ENCODE measurements around the gene LYL1.
A peak's percentile ranks its signal among the peaks of the same experiment; 100 is the strongest.

LYL1 gene

DNA sequence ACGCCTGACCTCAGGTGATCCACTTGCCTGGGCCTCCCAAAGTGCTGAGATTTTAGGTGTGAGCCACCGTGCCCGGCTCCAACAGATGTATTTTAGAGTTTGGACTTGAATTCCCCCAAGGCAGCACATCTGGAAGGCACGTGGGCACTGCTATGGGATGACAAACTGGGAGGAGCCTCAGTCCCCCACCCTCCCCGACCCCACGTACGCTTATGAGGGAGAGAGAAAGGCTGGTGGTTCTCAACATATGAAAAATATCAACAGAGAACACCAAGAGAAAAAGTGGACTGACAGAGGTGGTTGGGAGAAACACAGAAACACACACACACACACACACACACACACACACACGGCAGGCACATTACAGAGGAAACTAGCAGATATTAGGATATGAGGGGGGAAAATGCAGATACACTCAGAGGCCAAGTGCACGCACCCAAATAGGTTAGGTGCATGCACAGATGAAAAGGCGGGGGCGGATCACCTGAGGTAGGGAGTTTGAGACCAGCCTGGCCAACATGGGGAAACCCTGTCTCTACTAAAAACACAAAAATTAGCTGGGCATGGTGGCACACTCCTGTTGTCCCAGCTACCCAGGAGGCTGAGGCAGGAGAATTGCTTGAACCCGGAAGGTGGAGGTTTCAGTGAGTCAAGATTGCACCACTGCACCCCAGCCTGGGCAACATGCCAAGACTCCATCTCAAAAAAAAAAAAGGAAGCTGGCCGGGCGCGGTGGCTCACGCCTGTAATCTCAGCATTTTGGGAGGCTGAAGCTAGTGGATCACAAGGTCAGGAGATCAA lies 44.3 kb upstream of the LYL1 start:
- Histone ChIP-seq H3K4me3 (peak overlapping the region in 1 of 10 experiments; percentile 24; a peak in 1 of 20 replicates), H3K9ac (no peak overlapping the region), H3K36me3 (peaks cover 18 to 38% (median 29%) of the 10 kb centered on the region in 11 experiments), H3K4me2 (peak overlapping the region; percentile 40 to 99 (median 97); a peak in 20 of 22 replicates), H4K20me1 (peaks cover 0 to 20% (median 0%) of the 10 kb centered on the region in 11 experiments; a peak in 5 of 22 replicates), H3K27ac (peak overlapping the region in 6 of 11 experiments; percentile 25 to 58 (median 48); a peak in 10 of 22 replicates), H3K27me3 (no peaks in the 10 kb centered on the region), H3K9me3 (replicated peaks in 1 of 11) (no peaks in the 10 kb centered on the region), H3K4me1 (peaks cover 31 to 76% (median 56%) of the 10 kb centered on the region in 10 experiments)
- TF ChIP-seq Cebpa-rat (IDR thresholded peaks at IDR 0.05), result peak in 5 of 11 experiments; percentile 18 to 50 (median 39); a peak in 3 of 22 replicates

DNA sequence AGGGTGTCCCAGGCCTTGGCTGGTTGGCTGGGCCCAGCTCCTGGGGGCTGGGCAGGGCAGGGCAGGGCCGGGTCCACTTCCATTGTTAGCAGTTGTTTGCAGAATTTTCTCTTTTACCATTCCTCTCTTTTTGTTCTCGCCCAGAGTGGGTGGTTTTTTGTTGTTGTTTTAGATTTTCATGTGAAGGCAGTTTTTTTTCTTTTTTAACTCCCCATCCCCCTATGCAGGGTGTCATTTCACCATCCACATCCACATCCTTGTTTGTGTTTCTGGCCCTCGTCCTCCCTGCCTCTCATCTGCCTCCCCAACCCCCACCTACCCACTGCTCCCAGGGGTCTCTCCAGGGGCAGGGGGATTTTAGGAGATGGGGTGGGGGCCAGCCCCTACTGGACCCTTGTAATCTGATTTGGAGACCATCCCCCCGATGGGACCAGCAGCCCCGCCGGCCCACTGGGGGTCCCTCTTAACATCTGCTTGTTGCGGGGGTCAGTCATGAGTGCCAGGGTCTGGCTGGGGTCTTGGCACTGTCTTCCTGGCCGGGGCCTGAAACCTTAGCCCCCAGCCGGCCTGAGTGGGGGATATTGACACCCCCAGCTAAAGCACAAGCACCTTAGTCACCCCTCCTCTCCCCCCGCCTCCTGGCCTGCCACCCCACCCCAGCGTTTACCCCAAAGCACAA lies 37.1 kb upstream of the LYL1 start:
- TF ChIP-seq Cebpa-rat (IDR thresholded peaks at IDR 0.05), result no peak
- no peaks in the 10 kb centered on the region for H3K9me3 ChIP-seq (replicated peaks in 1 of 11)
- peaks cover 21 to 67% (median 45%) of the 10 kb centered on the region in 10 experiments for H3K4me1 ChIP-seq
- H4K20me1 ChIP-seq, result peaks cover 16 to 72% (median 33%) of the 10 kb centered on the region in 11 experiments; a peak in 21 of 22 replicates
- no peak overlapping the region for H3K4me3 ChIP-seq
- peaks cover 52 to 86% (median 66%) of the 10 kb centered on the region in 11 experiments for H3K36me3 ChIP-seq
- no peaks in the 10 kb centered on the region for H3K27me3 ChIP-seq
- H3K9ac ChIP-seq, result peak overlapping the region; percentile 24 to 74 (median 60); a peak in 18 of 22 replicates
- H3K4me2 ChIP-seq, result peak overlapping the region in 10 of 11 experiments; percentile 51 to 92 (median 68); a peak in 20 of 22 replicates
- H3K27ac ChIP-seq, result peak overlapping the region; percentile 26 to 83 (median 75); a peak in 19 of 22 replicates

DNA sequence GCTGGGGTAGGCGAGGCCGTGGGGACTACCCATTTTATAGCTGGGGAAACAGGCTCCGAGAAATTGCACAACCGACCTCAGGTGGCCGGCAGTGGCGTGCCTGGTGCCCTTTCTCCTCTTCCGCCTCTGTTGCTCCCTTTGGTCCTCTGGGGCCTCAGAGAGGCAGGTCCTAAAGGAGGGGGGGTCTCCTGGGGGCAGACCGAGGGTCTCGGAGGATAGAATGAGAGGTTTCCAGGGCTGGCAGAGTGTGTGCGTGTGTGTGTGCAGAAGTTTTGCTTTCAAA lies 36.2 kb upstream of the LYL1 start:
- Histone ChIP-seq H3K4me2 (peak overlapping the region; percentile 58 to 94 (median 86)), H4K20me1 (peaks cover 25 to 74% (median 42%) of the 10 kb centered on the region in 11 experiments), H3K27ac (peak overlapping the region; percentile 42 to 83 (median 75); a peak in 20 of 22 replicates)

GRCh38 chr19:13138171-13138915 lies 35.7 kb upstream of the LYL1 start:
- peak overlapping the region; percentile 58 to 94 (median 86) for H3K4me2 ChIP-seq
- H4K20me1 ChIP-seq, result peaks cover 30 to 77% (median 47%) of the 10 kb centered on the region in 11 experiments
- H3K27ac ChIP-seq, result peak overlapping the region; percentile 42 to 83 (median 75); a peak in 21 of 22 replicates
- H3K4me3 ChIP-seq, result peak overlapping the region in 6 of 10 experiments; percentile 15 to 52 (median 32); a peak in 8 of 20 replicates
- H3K9me3 ChIP-seq (replicated peaks in 1 of 11), result no peaks in the 10 kb centered on the region
- peak overlapping the region; percentile 52 to 72 (median 62); a peak in 19 of 22 replicates for H3K9ac ChIP-seq
- no peaks in the 10 kb centered on the region for H3K27me3 ChIP-seq
- H3K36me3 ChIP-seq, result peaks cover 50 to 86% (median 68%) of the 10 kb centered on the region in 11 experiments
- peaks cover 21 to 54% (median 40%) of the 10 kb centered on the region in 10 experiments for H3K4me1 ChIP-seq
- no peak for TF ChIP-seq Cebpa-rat (IDR thresholded peaks at IDR 0.05)

More for the DNA sequence above, 36.2 kb upstream of the LYL1 start:
- Histone ChIP-seq H3K27me3 (no peaks in the 10 kb centered on the region), H3K36me3 (peaks cover 52 to 86% (median 67%) of the 10 kb centered on the region in 11 experiments), H3K9ac (peak overlapping the region; percentile 52 to 72 (median 62); a peak in 19 of 22 replicates), H3K4me1 (peaks cover 21 to 59% (median 43%) of the 10 kb centered on the region in 10 experiments), H3K4me3 (peak overlapping the region in 6 of 10 experiments; percentile 15 to 52 (median 32); a peak in 7 of 20 replicates), H3K9me3 (replicated peaks in 1 of 11) (no peaks in the 10 kb centered on the region)
- TF ChIP-seq Cebpa-rat (IDR thresholded peaks at IDR 0.05), result peak in 8 of 11 experiments; percentile 28 to 89 (median 72); a peak in 12 of 22 replicates

DNA sequence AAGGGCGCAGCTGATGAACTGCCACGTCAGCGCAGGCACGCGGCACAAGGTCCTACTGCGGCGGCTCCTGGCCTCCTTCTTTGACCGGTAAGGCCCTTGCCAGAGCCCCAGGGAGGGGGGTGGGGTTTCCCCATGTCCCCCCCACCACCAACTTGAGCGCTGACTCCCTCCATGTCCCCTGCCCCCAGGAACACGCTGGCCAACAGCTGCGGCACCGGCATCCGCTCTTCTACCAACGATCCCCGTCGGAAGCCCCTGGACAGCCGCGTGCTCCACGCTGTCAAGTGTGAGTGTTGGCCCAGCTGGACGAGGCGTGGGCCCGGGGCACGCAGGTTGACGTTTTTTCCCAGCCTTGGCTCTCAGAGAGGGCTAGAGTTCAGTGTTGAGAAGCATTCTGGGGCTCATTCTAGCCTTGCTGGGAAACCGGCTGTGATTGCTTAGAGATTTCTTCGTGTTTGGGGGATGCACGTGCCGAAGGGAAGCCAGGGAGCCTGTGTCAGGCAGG lies 34.7 kb upstream of the LYL1 start:
- H3K36me3 ChIP-seq, result peaks cover 58 to 86% (median 72%) of the 10 kb centered on the region in 11 experiments
- peaks cover 21 to 50% (median 32%) of the 10 kb centered on the region in 10 experiments for H3K4me1 ChIP-seq
- H4K20me1 ChIP-seq, result peaks cover 40 to 77% (median 57%) of the 10 kb centered on the region in 11 experiments
- no peaks in the 10 kb centered on the region for H3K27me3 ChIP-seq
- H3K9me3 ChIP-seq (replicated peaks in 1 of 11), result no peaks in the 10 kb centered on the region
- no peak overlapping the region for H3K9ac ChIP-seq
- H3K4me3 ChIP-seq, result no peak overlapping the region
- no peak for TF ChIP-seq Cebpa-rat (IDR thresholded peaks at IDR 0.05)
- peak overlapping the region in 6 of 11 experiments; percentile 72 to 83 (median 76); a peak in 5 of 22 replicates for H3K27ac ChIP-seq
- peak overlapping the region in 5 of 11 experiments; percentile 84 to 94 (median 92); a peak in 5 of 22 replicates for H3K4me2 ChIP-seq

GRCh38 chr19:13135068-13136062 lies 32.7 kb upstream of the LYL1 start:
- TF ChIP-seq Cebpa-rat (IDR thresholded peaks at IDR 0.05), result no peak
- H3K27ac ChIP-seq, result no peak overlapping the region
- no peaks in the 10 kb centered on the region for H3K9me3 ChIP-seq (replicated peaks in 1 of 11)
- H3K4me1 ChIP-seq, result peaks cover 21 to 61% (median 48%) of the 10 kb centered on the region in 10 experiments
- H3K4me3 ChIP-seq, result no peak overlapping the region
- no peaks in the 10 kb centered on the region for H3K27me3 ChIP-seq
- peaks cover 60 to 92% (median 76%) of the 10 kb centered on the region in 11 experiments for H4K20me1 ChIP-seq
- H3K4me2 ChIP-seq, result no peak overlapping the region
- H3K9ac ChIP-seq, result no peak overlapping the region; a peak in 1 of 22 replicates
- H3K36me3 ChIP-seq, result peaks cover 58 to 92% (median 80%) of the 10 kb centered on the region in 11 experiments

- H3K4me1 ChIP-seq, result peaks cover 18 to 56% (median 43%) of the 10 kb centered on the region in 10 experiments
- H3K27me3 ChIP-seq, result no peaks in the 10 kb centered on the region
- no peaks in the 10 kb centered on the region for H3K9me3 ChIP-seq (replicated peaks in 1 of 11)
- TF ChIP-seq Cebpa-rat (IDR thresholded peaks at IDR 0.05), result no peak
- H4K20me1 ChIP-seq, result peaks cover 68 to 96% (median 84%) of the 10 kb centered on the region in 11 experiments
- H3K9ac ChIP-seq, result no peak overlapping the region; a peak in 1 of 22 replicates
- H3K36me3 ChIP-seq, result peaks cover 58 to 94% (median 83%) of the 10 kb centered on the region in 11 experiments
- H3K27ac ChIP-seq, result no peak overlapping the region
- H3K4me3 ChIP-seq, result no peak overlapping the region
- no peak overlapping the region for H3K4me2 ChIP-seq
Observed at GRCh38 chr19:13134626-13135025, 32.0 kb upstream of the LYL1 start.
